Neural cell (in vitro differentiated cells): ENCODE results near the gene GLO1. TPM values are rescaled to one million over a fixed set of nuclear protein-coding genes. Genes with fewer than 3 reads are reported as not detected.

Source experiments
- H2AFZ ChIP-seq: fragments of 200-600, 300-800 bp; sonication (generic), shearing (Covaris generic); 2 replicates; pipeline ENCODE4 v1.6.0; 2014; ENCODE audit warnings: low read depth, mild to moderate bottlenecking, antibody characterized with exemption, low read length, moderate library complexity
- H3F3A ChIP-seq: fragments of 200-600 bp; shearing (Covaris generic); 2 replicates; pipeline ENCODE4 v1.6.1; 2016; ENCODE audit warnings: mild to moderate bottlenecking, moderate library complexity, mixed read lengths, antibody characterized with exemption, low read length; ENCODE audit not compliant: insufficient read depth, poor library complexity, severe bottlenecking
- H3K27ac ChIP-seq: fragments of 200-600, 300-800 bp; sonication (generic), shearing (Covaris generic); 2 replicates; pipeline ENCODE4 v1.5.1; 2014; ENCODE audit warnings: mild to moderate bottlenecking, low read length, moderate library complexity
- H3K27me3 ChIP-seq: fragments of 300-800, 200-600 bp; sonication (generic), shearing (Covaris generic); 2 replicates; pipeline ENCODE4 v1.6.0; 2014; ENCODE audit warnings: mild to moderate bottlenecking, low read depth, low read length, moderate library complexity; ENCODE audit not compliant: insufficient read depth
- H3K36me3 ChIP-seq: fragments of 300-800, 200-600 bp; sonication (generic), shearing (Covaris generic); 2 replicates; pipeline ENCODE4 v1.5.1; 2014; ENCODE audit warnings: mild to moderate bottlenecking, antibody characterized with exemption, low read length, moderate library complexity; ENCODE audit not compliant: insufficient read depth
- H3K4me2 ChIP-seq: fragments of 300-800, 200-600 bp; sonication (generic), shearing (Covaris generic); 2 replicates; pipeline ENCODE4 v1.6.0; 2014; ENCODE audit warnings: mild to moderate bottlenecking, low read length
- H3K4me3 ChIP-seq: fragments of 300-800, 200-600 bp; sonication (generic), shearing (Covaris generic); 2 replicates; pipeline ENCODE4 v1.5.1; 2014; ENCODE audit warnings: mild to moderate bottlenecking, low read length, moderate library complexity
- H3K79me2 ChIP-seq: fragments of 200-600 bp; shearing (Covaris generic); replicated peaks from 2 replicates; pipeline ENCODE4 v1.6.0; 2014; ENCODE audit warnings: mild to moderate bottlenecking, low read length, moderate library complexity; ENCODE audit not compliant: insufficient read depth
- H3K9ac ChIP-seq: fragments of 300-800, 200-600 bp; sonication (generic), shearing (Covaris generic); 2 replicates; pipeline ENCODE4 v1.6.1; 2016; ENCODE audit warnings: mild to moderate bottlenecking, low read length, mixed read lengths
- H3K9me2 ChIP-seq: fragments of 200-600 bp; shearing (Covaris generic); 2 replicates; pipeline ENCODE4 v1.6.1; 2016; ENCODE audit warnings: mild to moderate bottlenecking, low read length, mixed read lengths; ENCODE audit not compliant: insufficient read depth
- H3K9me3 ChIP-seq: fragments of 200-600, 300-800 bp; sonication (generic), shearing (Covaris generic); 2 replicates; pipeline ENCODE4 v1.6.1; 2016; ENCODE audit warnings: mild to moderate bottlenecking, mixed run types, low read length, moderate library complexity, mixed read lengths
- H4K20me1 ChIP-seq: fragments of 200-600 bp; shearing (Covaris generic); 2 replicates; pipeline ENCODE4 v1.6.1; 2016; ENCODE audit warnings: mild to moderate bottlenecking, mixed run types; ENCODE audit not compliant: insufficient read depth
- CTCF ChIP-seq: fragments of 450-650 bp; IDR thresholded peaks from 2 replicates; pipeline ENCODE4 v1.5.1; 2014; ENCODE audit warnings: antibody characterized with exemption, mild to moderate bottlenecking, moderate library complexity; ENCODE audit not compliant: poor library complexity, severe bottlenecking
- EP300 ChIP-seq: fragments of 450-650 bp; conservative IDR thresholded peaks from 2 replicates; pipeline ENCODE4 v1.6.1; 2014; ENCODE audit warnings: antibody characterized with exemption, mild to moderate bottlenecking, moderate library complexity; ENCODE audit not compliant: poor library complexity, severe bottlenecking
- EZH2 ChIP-seq: fragments of 200-600, 300-800 bp; shearing (Covaris generic), sonication (generic); IDR thresholded peaks from 2 replicates; pipeline ENCODE4 v1.6.1; 2014; ENCODE audit warnings: antibody characterized with exemption, low read length, borderline replicate concordance, mild to moderate bottlenecking; ENCODE audit not compliant: insufficient read depth, poor library complexity, severe bottlenecking
- MXI1 ChIP-seq: fragments of 450-650 bp; conservative IDR thresholded peaks from 2 replicates; pipeline ENCODE4 v1.6.1; 2014; ENCODE audit warnings: antibody characterized with exemption, mild to moderate bottlenecking; ENCODE audit not compliant: poor library complexity, severe bottlenecking
- POLR2AphosphoS5 ChIP-seq: IDR thresholded peaks from 2 replicates; pipeline ENCODE4 v1.6.1; 2012
- RAD21 ChIP-seq: fragments of 450-650 bp; conservative IDR thresholded peaks from 2 replicates; pipeline ENCODE4 v1.6.1; 2014; ENCODE audit warnings: antibody characterized with exemption, mild to moderate bottlenecking, moderate library complexity
- REST ChIP-seq: IDR thresholded peaks from 2 replicates; pipeline ENCODE4 v1.6.1; 2012; ENCODE audit warnings: borderline replicate concordance
- SMC3 ChIP-seq: fragments of 450-650 bp; conservative IDR thresholded peaks from 2 replicates; pipeline ENCODE4 v1.6.1; 2014; ENCODE audit warnings: antibody characterized with exemption, mild to moderate bottlenecking, moderate library complexity; ENCODE audit not compliant: poor library complexity
- TAF1 ChIP-seq: IDR thresholded peaks from 2 replicates; pipeline ENCODE4 v1.6.1; 2012; ENCODE audit warnings: low read depth
- polyA minus RNA-seq: library from RNA; depleted of rRNA, polyadenylated mRNA; stranded (reverse); fragments of >200 nt; gene quantifications from 2 replicates; pipeline ENCODE4 v1.2.3, GENCODE V29; 2014
- polyA plus RNA-seq: library from polyadenylated mRNA; depleted of rRNA; stranded (reverse); fragments of >200 nt; gene quantifications from 2 replicates; pipeline ENCODE4 v1.2.3, GENCODE V29; 2014

The GLO1 gene
- polyA plus RNA-seq (94.8 and 101 TPM in 2 replicates), polyA minus RNA-seq (65.0 and 72.1 TPM in 2 replicates)

GRCh38 chr6:38702558-38703397, at the start of gene GLO1:
Gene GLO1 (minus strand): TSS chr6:38703145. CDS start chr6:38703054, 91 bp downstream.
- TF ChIP-seq RAD21 (no peak), POLR2AphosphoS5 (peak; percentile 87), EP300 (no peak), MXI1 (peak; percentile 66), REST (peak; percentile 62), TAF1 (no peak), SMC3 (peak; percentile 34), CTCF (peak; percentile 9), EZH2 (no peak)
- H3K9me2 ChIP-seq: no peaks in the 10 kb centered on the region
- no peaks in the 10 kb centered on the region for H4K20me1 ChIP-seq
- peaks cover 4% of the 10 kb centered on the region for H3K79me2 ChIP-seq
- no peaks in the 10 kb centered on the region for H3K36me3 ChIP-seq
- H3K4me3 ChIP-seq: peak within 1 kb of the TSS; percentile 89
- peak within 1 kb of the TSS; percentile 80 for H3K4me2 ChIP-seq
- H3K9me3 ChIP-seq: no peaks in the 10 kb centered on the region
- H3F3A ChIP-seq: no peaks in the 10 kb centered on the region
- H3K27ac ChIP-seq: peak within 1 kb of the TSS; percentile 64
- peak within 1 kb of the TSS; percentile 76 for H3K9ac ChIP-seq
- H2AFZ ChIP-seq: peak within 1 kb of the TSS; percentile 81
- no peaks in the 10 kb centered on the region for H3K27me3 ChIP-seq

GRCh38 chr6:38750968-38751615, 48.1 kb upstream of the GLO1 start:
- H3K27ac ChIP-seq: no peak overlapping the region
- no peak for TF ChIP-seq MXI1
- TF ChIP-seq RAD21: no peak
- TF ChIP-seq EZH2: no peak
- no peak for TF ChIP-seq EP300
- TF ChIP-seq CTCF: no peak
- no peak for TF ChIP-seq SMC3
- TF ChIP-seq REST: no peak
- no peak for TF ChIP-seq TAF1
- TF ChIP-seq POLR2AphosphoS5: no peak

More at GRCh38 chr6:38750968-38751615, 48.1 kb upstream of the GLO1 start:
- Histone ChIP-seq H3K4me2 (no peak overlapping the region), H2AFZ (no peak overlapping the region), H4K20me1 (no peaks in the 10 kb centered on the region), H3K4me3 (no peak overlapping the region), H3K9ac (no peak overlapping the region), H3K9me3 (no peaks in the 10 kb centered on the region), H3K27me3 (no peaks in the 10 kb centered on the region), H3F3A (no peaks in the 10 kb centered on the region), H3K36me3 (no peaks in the 10 kb centered on the region), H3K79me2 (no peaks in the 10 kb centered on the region), H3K9me2 (no peaks in the 10 kb centered on the region)
